Liver (tissue), 9 donors: ENCODE measurements around the gene OPTC. TPM values are rescaled to one million over a fixed set of nuclear protein-coding genes. Genes with fewer than 3 reads are reported as not detected.

ENCODE experiments used
- DNase-seq: peaks from one replicate; pipeline ENCODE4 v3.0.0-alpha.2; 2017; ENCODE audit warnings: low spot score
- H3K27ac ChIP-seq, 2 donors: one replicate each; pipeline ENCODE4 v1.7.0; 2013; ENCODE audit warnings: inconsistent platforms in 2 of 2, low read length in 2 of 2, control low read depth in 1 of 2, low read depth in 1 of 2, mild to moderate bottlenecking in 1 of 2
- H3K27me3 ChIP-seq, 4 donors: one replicate each; pipeline versions ENCODE4 v1.6.1 to v1.7.0; 2013; ENCODE audit warnings: low read length in 3 of 4, inconsistent platforms in 1 of 4, mild to moderate bottlenecking in 1 of 4, moderate library complexity in 1 of 4; ENCODE audit not compliant: control insufficient read depth in 4 of 4, insufficient read depth in 4 of 4
- H3K36me3 ChIP-seq, 4 donors: one replicate each; pipeline versions ENCODE4 v1.6.1 to v1.7.0; 2013; ENCODE audit warnings: low read length in 3 of 4, mild to moderate bottlenecking in 3 of 4, low read depth in 1 of 4, moderate library complexity in 1 of 4; ENCODE audit not compliant: control insufficient read depth in 4 of 4, insufficient read depth in 3 of 4
- H3K4me1 ChIP-seq, 4 donors: one replicate each; pipeline versions ENCODE4 v1.6.1 to v1.7.0; 2013; ENCODE audit warnings: low read length in 3 of 4, mild to moderate bottlenecking in 3 of 4, moderate library complexity in 1 of 4; ENCODE audit not compliant: control insufficient read depth in 4 of 4, insufficient read depth in 4 of 4
- H3K4me3 ChIP-seq, 3 donors: one replicate each; pipeline versions ENCODE4 v1.6.1 to v1.7.0; 2013; ENCODE audit warnings: low read length in 3 of 3, control low read depth in 1 of 3, low read depth in 1 of 3, mild to moderate bottlenecking in 1 of 3
- H3K9ac ChIP-seq, 2 donors: one replicate each; pipeline ENCODE4 v1.7.0; 2013; ENCODE audit warnings: low read length in 2 of 2, mild to moderate bottlenecking in 2 of 2, moderate library complexity in 2 of 2, control low read depth in 1 of 2, low read depth in 1 of 2
- H3K9me3 ChIP-seq, 4 donors: one replicate each; pipeline versions ENCODE4 v1.6.1 to v1.7.0; 2013; ENCODE audit warnings: low read length in 3 of 4; ENCODE audit not compliant: control insufficient read depth in 4 of 4
- CTCF ChIP-seq: fragments of 150-350 bp; IDR thresholded peaks from 2 replicates; pipeline ENCODE4 v1.5.1; 2017; ENCODE audit warnings: improper control_type of control experiment, low read depth, low read length; ENCODE audit not compliant: missing input control
- FOXA2 ChIP-seq: IDR thresholded peaks from 2 replicates; pipeline ENCODE4 v1.6.1; 2016; ENCODE audit warnings: antibody characterized with exemption
- GABPA ChIP-seq, 2 donors: IDR thresholded peaks in 1 of 2; conservative IDR thresholded peaks in 1 of 2; 2 replicates each; pipeline ENCODE4 v1.6.1; 2016; ENCODE audit warnings: antibody characterized with exemption in 2 of 2, mild to moderate bottlenecking in 1 of 2, moderate library complexity in 1 of 2
- HNF4A ChIP-seq, 2 donors: conservative IDR thresholded peaks; 2 replicates each; pipeline ENCODE4 v1.6.1; 2016; ENCODE audit warnings: antibody characterized with exemption in 2 of 2, mild to moderate bottlenecking in 2 of 2
- JUND ChIP-seq, 2 donors: IDR thresholded peaks; 2 replicates each; pipeline ENCODE4 v1.6.1; 2016; ENCODE audit warnings: antibody characterized with exemption in 2 of 2
- MAX ChIP-seq: IDR thresholded peaks from 2 replicates; pipeline ENCODE4 v1.6.1; 2016; ENCODE audit warnings: antibody characterized with exemption
- NR2F2 ChIP-seq: IDR thresholded peaks from 2 replicates; pipeline ENCODE4 v1.6.1; 2016; ENCODE audit warnings: antibody characterized with exemption
- RAD21 ChIP-seq, 2 donors: IDR thresholded peaks; 2 replicates each; pipeline ENCODE4 v1.6.1; 2016; ENCODE audit warnings: antibody characterized with exemption in 2 of 2, mild to moderate bottlenecking in 2 of 2
- RXRA ChIP-seq, 2 donors: IDR thresholded peaks; 2 replicates each; pipeline ENCODE4 v1.6.1; 2017 to 2018; ENCODE audit warnings: antibody characterized with exemption in 2 of 2, mild to moderate bottlenecking in 1 of 2
- SP1 ChIP-seq: IDR thresholded peaks from 2 replicates; pipeline ENCODE4 v1.6.1; 2018; ENCODE audit warnings: antibody characterized with exemption, mild to moderate bottlenecking
- ZBTB33 ChIP-seq: IDR thresholded peaks from 2 replicates; pipeline ENCODE4 v1.6.1; 2016; ENCODE audit warnings: antibody characterized with exemption
- WGBS: extraction: QIAGEN DNeasy Blood & Tissue Kit; methylation state at CpG from one replicate; pipeline ENCODE4 v1.1.7; 2013; 5-methylcytosine and 5-hydroxymethylcytosine counted together
- polyA plus RNA-seq, 2 donors: library from polyadenylated mRNA; stranded (reverse) in 1 of 2; unstranded in 1 of 2; fragments of 200-250 nt in 1 of 2; fragments of >200 nt in 1 of 2; fragmentation: Nextera tagmentation in 1 of 2; extraction: Ambion mirVana in 1 of 2; gene quantifications; one replicate each; pipeline versions ENCODE4 v1.2.1 to v1.2.3, GENCODE V29; 2013 to 2015
- total RNA-seq, 2 donors: library from RNA; depleted of rRNA; stranded (reverse); fragments of >200 nt; gene quantifications; one replicate each; pipeline ENCODE4 v1.2.3, GENCODE V29; 2014
- TF ChIP-seq, protein P1 (sequence below): IDR thresholded peaks from 2 replicates; pipeline ENCODE4 v1.6.1; 2016; ENCODE audit warnings: antibody characterized with exemption
- donor health status: healthy.
- donor health status: healthy.
- donor health status: healthy.
- donor health status: healthy.
- donor health status: healthy.

Gene OPTC
- total and polyA plus RNA-seq, 4 donors, result not detected

- Histone ChIP-seq H3K9me3 (no peaks in the 10 kb centered on the region), H3K27ac (no peak overlapping the region), H3K4me1 (no peaks in the 10 kb centered on the region), H3K27me3 (no peaks in the 10 kb centered on the region), H3K36me3 (no peaks in the 10 kb centered on the region), H3K9ac (no peak overlapping the region), H3K4me3 (no peak overlapping the region)
- DNase-seq, result no peak
- TF ChIP-seq SP1 (no peak), GABPA (IDR thresholded peaks at IDR 0.05 in 1 of 2, conservative IDR thresholded peaks at IDR 0.05 in 1 of 2) (no peak), NR2F2 (no peak), RAD21 (IDR thresholded peaks at IDR 0.05) (no peak), CTCF (no peak), RXRA (IDR thresholded peaks at IDR 0.05) (no peak), MAX (no peak), FOXA2 (no peak), ZBTB33 (no peak), HNF4A (conservative IDR thresholded peaks at IDR 0.05) (no peak), JUND (IDR thresholded peaks at IDR 0.05) (no peak)
- TF ChIP-seq, protein P1, sequence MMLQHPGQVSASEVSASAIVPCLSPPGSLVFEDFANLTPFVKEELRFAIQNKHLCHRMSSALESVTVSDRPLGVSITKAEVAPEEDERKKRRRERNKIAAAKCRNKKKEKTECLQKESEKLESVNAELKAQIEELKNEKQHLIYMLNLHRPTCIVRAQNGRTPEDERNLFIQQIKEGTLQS, result no peak
- WGBS, result 87% methylated on average over 6 of the region's 6 CpGs
Measured at GRCh38 chr1:203528976-203529835, 35.3 kb downstream of the OPTC start.

DNA sequence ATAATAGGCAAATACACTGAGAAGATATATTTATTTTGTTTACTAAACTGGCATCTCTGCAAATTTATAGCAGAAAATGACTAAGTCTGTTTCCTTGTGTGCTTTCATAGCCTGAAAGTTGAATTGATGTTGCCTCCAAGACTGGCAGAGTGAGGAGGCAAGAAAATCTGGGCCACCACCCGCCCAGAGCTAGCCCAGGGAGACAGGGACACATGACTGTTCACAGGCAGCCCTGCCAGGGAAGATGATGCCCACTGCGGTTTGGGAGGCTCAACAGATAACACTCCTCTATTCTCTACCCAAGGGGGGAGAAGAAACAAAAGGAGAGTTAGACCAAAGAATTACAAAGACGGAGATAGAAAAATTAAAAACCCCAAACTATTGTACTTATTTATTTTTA, 37.1 kb downstream of the OPTC start:
- no peak for DNase-seq
- no peaks in the 10 kb centered on the region for H3K36me3 ChIP-seq
- no peaks in the 10 kb centered on the region for H3K9me3 ChIP-seq
- peaks cover 0 to 5% (median 0%) of the 10 kb centered on the region in 4 donors for H3K4me1 ChIP-seq
- TF ChIP-seq MAX (no peak), HNF4A (conservative IDR thresholded peaks at IDR 0.05) (no peak), ZBTB33 (no peak)
- H3K27ac ChIP-seq, result no peak overlapping the region
- no peak overlapping the region for H3K4me3 ChIP-seq
- H3K27me3 ChIP-seq, result no peaks in the 10 kb centered on the region
- H3K9ac ChIP-seq, result no peak overlapping the region
- WGBS, result 93% methylated on average over 3 of the region's 3 CpGs
